OCI-LY1 (cell line): ENCODE data around the gene YKT6.

ENCODE experiments used
- H2AFZ ChIP-seq: fragments of 200-600 bp; sonication (generic), shearing (Covaris generic); 2 replicates; pipeline ENCODE4 v1.6.0; 2014; ENCODE audit warnings: antibody characterized with exemption, mild to moderate bottlenecking, low read length
- H3F3A ChIP-seq: fragments of 200-600 bp; sonication (generic), shearing (Covaris generic); 2 replicates; pipeline ENCODE4 v1.6.0; 2014; ENCODE audit warnings: mild to moderate bottlenecking, antibody characterized with exemption, low read length, moderate library complexity; ENCODE audit not compliant: insufficient read depth
- H3K27ac ChIP-seq: fragments of 200-600 bp; sonication (generic); 2 replicates; pipeline ENCODE4 v1.5.1; 2014; ENCODE audit warnings: low read length, mixed run types, mild to moderate bottlenecking, low read depth; ENCODE audit not compliant: poor library complexity, severe bottlenecking
- H3K27me3 ChIP-seq: fragments of 200-600 bp; sonication (generic); 2 replicates; pipeline ENCODE4 v1.6.0; 2014; ENCODE audit warnings: antibody characterized with exemption, mild to moderate bottlenecking, low read length, moderate library complexity; ENCODE audit not compliant: insufficient read depth
- H3K36me3 ChIP-seq: fragments of 200-600 bp; sonication (generic); 2 replicates; pipeline ENCODE4 v1.6.1; 2014; ENCODE audit warnings: mild to moderate bottlenecking, antibody characterized with exemption, low read length, moderate library complexity, mixed read lengths; ENCODE audit not compliant: insufficient read depth
- H3K4me1 ChIP-seq: fragments of 200-600 bp; sonication (generic); 2 replicates; pipeline ENCODE4 v1.5.1; 2014; ENCODE audit warnings: mild to moderate bottlenecking, low read length, moderate library complexity; ENCODE audit not compliant: insufficient read depth, severe bottlenecking
- H3K4me2 ChIP-seq: fragments of 200-600 bp; sonication (generic), shearing (Covaris generic); 2 replicates; pipeline ENCODE4 v1.6.1; 2014; ENCODE audit warnings: low read length
- H3K4me3 ChIP-seq: fragments of 200-600 bp; sonication (generic); 2 replicates; pipeline ENCODE4 v1.5.1; 2014; ENCODE audit warnings: low read length, low read depth, mild to moderate bottlenecking, mixed read lengths; ENCODE audit not compliant: poor library complexity, severe bottlenecking
- H3K79me2 ChIP-seq: fragments of 200-600 bp; shearing (Covaris generic); 2 replicates; pipeline ENCODE4 v1.6.1; 2016; ENCODE audit warnings: mixed run types, low read length, mixed read lengths; ENCODE audit not compliant: insufficient read depth
- H3K9ac ChIP-seq: fragments of 200-600 bp; sonication (generic), shearing (Covaris generic); 2 replicates; pipeline ENCODE4 v1.6.1; 2014; ENCODE audit warnings: mild to moderate bottlenecking, low read length, mixed read lengths
- H3K9me2 ChIP-seq: fragments of 200-600 bp; sonication (generic), shearing (Covaris generic); 2 replicates; pipeline ENCODE4 v1.6.1; 2014; ENCODE audit warnings: low read depth, mild to moderate bottlenecking, low read length, mixed read lengths
- H3K9me3 ChIP-seq: fragments of 200-600 bp; shearing (Covaris generic); 2 replicates; pipeline ENCODE4 v1.6.1; 2014; ENCODE audit warnings: low read length, mixed read lengths
- H4K20me1 ChIP-seq: fragments of 200-600 bp; sonication (generic), shearing (Covaris generic); 2 replicates; pipeline ENCODE4 v1.6.0; 2016; ENCODE audit warnings: mild to moderate bottlenecking, low read length; ENCODE audit not compliant: insufficient read depth
- CTCF ChIP-seq: fragments of 200-600 bp; sonication (generic), shearing (Covaris generic); IDR thresholded peaks from 2 replicates; pipeline ENCODE4 v1.5.1; 2017; ENCODE audit warnings: mild to moderate bottlenecking, antibody characterized with exemption, low read length, moderate library complexity, mixed read lengths
- EZH2 ChIP-seq: fragments of 200-600 bp; sonication (generic), shearing (Covaris generic); IDR thresholded peaks from 2 replicates; pipeline ENCODE4 v1.8.0; 2017; ENCODE audit warnings: borderline replicate concordance, mixed run types, mild to moderate bottlenecking, antibody characterized with exemption, low read length, moderate library complexity, mixed read lengths

Gene YKT6

DNA sequence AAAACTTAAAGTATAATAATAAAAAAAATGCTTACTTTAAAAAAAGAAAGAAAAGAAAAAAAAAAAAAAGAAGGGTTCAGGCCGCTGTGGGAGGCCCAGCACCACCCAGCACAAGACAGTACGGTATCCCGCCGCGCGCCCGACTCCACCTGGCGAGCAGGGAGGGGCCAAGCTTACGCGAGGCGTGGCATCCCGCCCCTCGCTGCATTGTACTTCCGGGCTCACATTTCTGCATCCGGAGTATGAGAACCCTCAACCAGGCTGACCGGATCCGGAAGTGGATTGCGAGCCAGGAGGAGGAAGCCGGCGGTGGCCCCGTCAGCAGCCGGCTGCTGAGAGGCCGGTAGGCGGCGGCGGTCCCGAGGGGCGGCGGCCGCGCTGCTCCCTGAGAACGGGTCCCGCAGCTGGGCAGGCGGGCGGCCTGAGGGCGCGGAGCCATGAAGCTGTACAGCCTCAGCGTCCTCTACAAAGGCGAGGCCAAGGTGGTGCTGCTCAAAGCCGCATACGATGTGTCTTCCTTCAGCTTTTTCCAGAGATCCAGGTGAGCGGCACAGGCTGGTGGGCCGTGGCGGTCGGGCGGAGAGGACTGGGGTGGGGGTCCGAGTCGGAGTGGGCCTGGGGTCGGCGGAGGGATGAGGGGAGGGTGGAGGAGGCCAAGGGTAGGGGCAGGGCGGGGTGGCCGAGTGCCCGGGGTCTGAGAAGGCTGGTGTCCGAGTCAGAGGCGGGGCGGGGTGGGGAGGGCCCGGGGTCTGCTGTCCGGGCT, at the start of gene YKT6:
YKT6 (plus strand) TSS at position 280 of the 763 bp plus-strand sequence; CDS start at position 438, 158 bp downstream.
- H2AFZ ChIP-seq, result no peak within 1 kb of the TSS
- H3K79me2 ChIP-seq, result peaks cover 27% of the 10 kb centered on the region

DNA sequence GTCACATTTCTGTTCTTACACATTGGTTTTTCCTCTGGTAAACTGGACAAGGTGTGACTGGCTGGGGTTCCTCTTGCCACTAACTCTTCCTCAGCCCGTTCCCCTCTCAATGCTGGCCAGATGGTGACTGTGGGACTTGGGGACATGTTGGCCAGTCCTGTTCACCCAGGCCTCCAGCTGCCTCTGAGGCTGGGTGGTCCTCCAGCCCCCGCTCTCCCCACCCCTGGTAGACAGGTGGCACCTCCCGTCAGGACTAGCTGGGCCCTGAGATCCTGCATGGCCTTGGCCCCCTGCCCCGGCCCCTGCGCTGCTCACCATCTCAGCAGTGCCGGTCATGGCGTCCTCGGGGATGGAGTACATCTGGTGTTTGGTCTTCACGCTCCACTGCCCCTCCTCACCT, 48.8 kb upstream of the YKT6 start:
- Histone ChIP-seq H3K9ac (no peak overlapping the region), H3K4me1 (no peaks in the 10 kb centered on the region), H3K27me3 (no peaks in the 10 kb centered on the region), H3K36me3 (no peaks in the 10 kb centered on the region), H3K9me2 (no peaks in the 10 kb centered on the region), H3K4me2 (no peak overlapping the region), H3F3A (no peaks in the 10 kb centered on the region), H4K20me1 (no peaks in the 10 kb centered on the region), H3K79me2 (no peaks in the 10 kb centered on the region), H2AFZ (no peak overlapping the region), H3K4me3 (no peak overlapping the region), H3K27ac (no peak overlapping the region), H3K9me3 (no peaks in the 10 kb centered on the region)
- TF ChIP-seq EZH2 (no peak), CTCF (no peak)

More for the DNA sequence above, at the start of gene YKT6:
- Histone ChIP-seq H3K27ac (no peak within 1 kb of the TSS), H3K4me1 (peaks cover 16% of the 10 kb centered on the region), H3K9me2 (no peaks in the 10 kb centered on the region), H3K4me3 (peak within 1 kb of the TSS; percentile 86), H3K4me2 (peak within 1 kb of the TSS; percentile 94), H3F3A (no peaks in the 10 kb centered on the region), H3K9me3 (no peaks in the 10 kb centered on the region), H3K36me3 (peaks cover 17% of the 10 kb centered on the region), H3K9ac (peak within 1 kb of the TSS; percentile 90), H3K27me3 (no peaks in the 10 kb centered on the region), H4K20me1 (no peaks in the 10 kb centered on the region)
- no peak for TF ChIP-seq EZH2
- peak; percentile 57 for TF ChIP-seq CTCF

GRCh38 chr7:44152971-44153947, 47.5 kb upstream of the YKT6 start:
- Histone ChIP-seq H3K4me3 (no peak overlapping the region), H3K27me3 (no peaks in the 10 kb centered on the region)

More at GRCh38 chr7:44152971-44153947, 47.5 kb upstream of the YKT6 start:
- H3K79me2 ChIP-seq, result no peaks in the 10 kb centered on the region
- no peak overlapping the region for H3K27ac ChIP-seq
- H2AFZ ChIP-seq, result no peak overlapping the region
- H3K4me2 ChIP-seq, result no peak overlapping the region
- peak; percentile 23; the same call in 1 of the 2 replicates for TF ChIP-seq CTCF
- TF ChIP-seq EZH2, result no peak
- H4K20me1 ChIP-seq, result no peaks in the 10 kb centered on the region
- no peaks in the 10 kb centered on the region for H3K4me1 ChIP-seq
- H3K9ac ChIP-seq, result no peak overlapping the region
- H3K36me3 ChIP-seq, result no peaks in the 10 kb centered on the region
- no peaks in the 10 kb centered on the region for H3K9me3 ChIP-seq
- no peaks in the 10 kb centered on the region for H3K9me2 ChIP-seq
- H3F3A ChIP-seq, result no peaks in the 10 kb centered on the region
